ENCODE results near the gene HECW1. TPM values are rescaled to one million over a fixed set of nuclear protein-coding genes. Genes with fewer than 3 reads are reported as not detected.
"Not testable (repeated sequence)": the region's sequence is repeated elsewhere in the genome, so short reads cannot be mapped to it uniquely, and the experiment has no call there.

HECW1 gene
- polyA plus RNA-seq, 6 donors from 2014 or later: not detected

DNA sequence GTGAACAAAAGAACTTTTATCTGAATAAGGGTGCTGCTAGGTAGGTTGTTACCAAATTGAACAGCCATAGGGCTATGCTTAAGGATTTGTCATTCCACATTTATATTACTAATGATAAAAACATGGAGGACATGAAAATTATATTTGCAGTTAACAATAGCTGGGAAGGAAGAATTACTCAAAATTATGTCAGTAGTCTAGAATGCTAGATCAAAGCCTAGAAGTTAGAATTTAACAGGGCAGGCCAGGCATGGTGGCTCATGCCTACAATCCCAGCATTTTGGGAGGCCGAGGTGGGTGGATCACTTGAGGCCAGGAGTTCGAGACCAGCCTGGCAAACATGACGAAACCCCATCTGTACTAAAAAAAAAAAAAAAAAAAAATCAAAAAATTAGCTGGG lies 479.9 kb downstream of the HECW1 start:
- peaks cover 65 to 81% (median 75%) of the 10 kb centered on the region in 3 donors for H3K4me1 Mint-ChIP-seq

DNA sequence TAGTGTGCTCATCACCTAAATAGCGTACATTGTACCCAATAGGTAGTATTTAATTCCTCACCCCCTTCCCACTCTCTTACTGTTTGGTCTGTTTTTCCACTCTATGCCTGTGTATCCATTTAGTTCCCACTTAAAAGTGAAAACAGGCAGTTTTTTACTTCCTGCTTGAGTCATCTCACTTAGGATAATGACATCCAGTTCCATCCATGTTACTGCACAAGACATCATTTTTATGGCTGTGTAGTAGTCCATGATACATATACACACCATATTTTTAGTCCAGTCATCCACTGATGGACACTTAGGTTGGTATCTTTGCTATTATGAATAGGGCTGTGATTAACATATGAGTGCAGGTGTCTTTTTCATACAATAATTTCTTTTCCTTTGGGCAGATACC lies 480.6 kb downstream of the HECW1 start:
- no peaks in the 10 kb centered on the region for H3K27me3 Mint-ChIP-seq
- H3K36me3 Mint-ChIP-seq: peaks cover 0 to 5% of the 10 kb centered on the region in 2 donors
- DNase-seq: no peak
- peak overlapping the region in 3 of 6 donors; percentile 39 to 98 (median 93) for H3K27ac Mint-ChIP-seq
- peaks cover 0 to 2% (median 0%) of the 10 kb centered on the region in 7 donors for H3K9me3 Mint-ChIP-seq
- peaks cover 63 to 77% (median 73%) of the 10 kb centered on the region in 3 donors for H3K4me1 Mint-ChIP-seq
- peak overlapping the region in 5 of 8 donors; percentile 22 to 89 (median 70) for H3K4me3 Mint-ChIP-seq
- ATAC-seq (ENCODE audit: low read depth in 2 of 2): no peak

More for the DNA sequence above, 479.9 kb downstream of the HECW1 start:
- ATAC-seq (ENCODE audit: low read depth in 2 of 2) (no peak), DNase-seq (no peak)
- Mint-ChIP-seq H3K4me3 (peak overlapping the region in 6 of 8 donors; percentile 27 to 89 (median 62)), H3K27ac (peak overlapping the region in 5 of 6 donors; percentile 20 to 98 (median 54)), H3K27me3 (no peaks in the 10 kb centered on the region), H3K36me3 (peaks cover 0 to 5% of the 10 kb centered on the region in 2 donors), H3K9me3 (peaks cover 0 to 2% (median 0%) of the 10 kb centered on the region in 7 donors)

DNA sequence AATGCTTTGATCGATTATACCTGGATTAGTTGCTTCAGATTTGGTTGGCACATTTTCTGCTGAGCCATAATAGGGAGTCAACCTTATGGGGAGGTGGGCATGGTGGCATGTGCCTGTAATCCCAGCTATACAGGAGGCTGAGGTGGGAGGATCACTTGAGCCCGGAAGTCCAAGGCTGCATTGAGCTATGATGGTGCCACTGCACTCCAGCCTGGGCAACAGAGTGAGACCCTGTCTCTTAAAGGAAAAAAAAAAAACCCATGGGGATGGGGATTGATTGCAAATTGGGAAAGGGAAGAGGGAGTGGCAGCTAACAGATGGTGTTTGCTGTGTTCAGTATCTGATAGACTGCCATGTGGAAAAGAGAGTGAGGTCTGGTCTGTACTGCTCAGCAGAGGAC lies 481.6 kb downstream of the HECW1 start:
- Mint-ChIP-seq H3K4me1 (peaks cover 53 to 75% (median 63%) of the 10 kb centered on the region in 3 donors), H3K27me3 (no peaks in the 10 kb centered on the region), H3K27ac (peak overlapping the region in 5 of 6 donors; percentile 39 to 98 (median 70)), H3K9me3 (peaks cover 0 to 2% (median 0%) of the 10 kb centered on the region in 7 donors), H3K36me3 (peaks cover 0 to 5% of the 10 kb centered on the region in 2 donors), H3K4me3 (peak overlapping the region; percentile 57 to 89 (median 70))
- no peak for DNase-seq
- no peak for ATAC-seq (ENCODE audit: low read depth in 2 of 2)

DNA sequence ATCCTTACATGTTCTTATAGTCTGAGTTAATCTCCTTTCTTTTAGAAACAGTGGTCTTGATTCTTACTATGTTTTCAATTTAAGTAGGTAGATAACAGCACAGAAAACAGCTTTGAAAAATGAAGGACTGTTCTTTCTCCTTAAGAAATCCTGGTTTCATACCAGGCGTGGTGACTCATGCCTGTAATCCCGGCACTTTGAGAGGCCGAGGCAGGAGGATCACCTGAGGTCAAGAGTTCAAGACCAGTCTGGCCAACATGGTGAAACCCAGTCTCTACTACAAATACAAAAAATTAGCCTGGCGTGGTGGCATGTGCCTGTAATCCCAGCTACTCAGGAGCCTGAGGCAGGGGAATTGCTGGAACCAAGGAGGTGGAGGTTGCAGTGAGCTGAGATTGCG lies 484.0 kb downstream of the HECW1 start:
- not testable (repeated sequence) for H3K9me3 Mint-ChIP-seq; ATAC-seq (ENCODE audit: low read depth in 2 of 2); H3K27me3 Mint-ChIP-seq; DNase-seq
- H3K36me3 Mint-ChIP-seq: peaks cover 9 to 15% of the 10 kb centered on the region in 2 donors
- peaks cover 41 to 68% (median 50%) of the 10 kb centered on the region in 3 donors for H3K4me1 Mint-ChIP-seq
- H3K4me3 Mint-ChIP-seq: peak overlapping the region in 1 of 8 donors; percentile 29
- H3K27ac Mint-ChIP-seq: peak overlapping the region in 1 of 6 donors; percentile 5

DNA sequence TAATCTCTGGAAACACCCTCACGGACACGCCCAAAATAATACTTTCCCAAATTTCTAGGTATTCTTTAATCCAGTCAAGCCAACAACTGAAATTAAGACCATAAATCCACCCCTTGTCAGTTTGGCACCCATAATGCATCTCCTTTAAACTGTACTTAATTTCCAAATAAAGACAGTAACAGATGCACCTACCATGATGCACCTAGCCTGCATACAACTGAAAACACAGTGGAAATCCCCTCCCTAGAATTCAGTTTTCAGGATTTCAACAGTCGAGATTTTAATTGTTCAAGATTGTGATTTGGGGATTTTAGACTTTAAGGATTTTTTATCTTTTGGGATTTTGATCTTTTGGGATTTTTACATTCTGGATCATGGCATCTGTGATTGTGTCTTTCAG lies 487.6 kb downstream of the HECW1 start:
- peaks cover 18 to 20% of the 10 kb centered on the region in 2 donors for H3K36me3 Mint-ChIP-seq
- peak in 1 of 2 donors; percentile 41 for ATAC-seq (ENCODE audit: low read depth in 2 of 2)
- H3K27ac Mint-ChIP-seq: peak overlapping the region in 5 of 6 donors; percentile 2 to 85 (median 32)
- DNase-seq: no peak
- peaks cover 19 to 42% (median 28%) of the 10 kb centered on the region in 3 donors for H3K4me1 Mint-ChIP-seq
- H3K9me3 Mint-ChIP-seq: no peaks in the 10 kb centered on the region
- H3K4me3 Mint-ChIP-seq: peak overlapping the region in 3 of 8 donors; percentile 40 to 63 (median 48)
- H3K27me3 Mint-ChIP-seq: no peaks in the 10 kb centered on the region

DNA sequence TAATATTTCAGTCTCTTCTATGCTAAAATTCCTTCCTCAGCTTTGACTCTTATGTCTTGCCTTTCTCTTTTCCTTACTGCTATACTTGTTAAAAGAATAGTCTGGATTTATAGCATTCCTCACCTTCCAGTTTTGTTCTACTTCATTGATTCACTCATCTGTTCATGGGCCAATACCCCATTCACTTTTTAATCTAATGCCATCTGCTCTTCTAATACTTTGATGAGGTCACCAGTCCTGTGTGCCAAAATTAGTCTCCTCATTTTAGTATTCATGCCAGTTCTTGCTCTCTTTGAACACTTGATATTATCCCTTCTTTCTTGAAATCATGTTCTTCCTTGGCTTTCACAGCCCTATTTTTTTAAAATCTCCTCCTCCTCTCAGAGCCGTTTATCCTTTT lies 489.8 kb downstream of the HECW1 start:
- DNase-seq (no peak), ATAC-seq (ENCODE audit: low read depth in 2 of 2) (no peak)
- no peak overlapping the region for H3K27ac Mint-ChIP-seq
- H3K4me3 Mint-ChIP-seq: no peak overlapping the region
- peaks cover 24 to 43% (median 33%) of the 10 kb centered on the region in 3 donors for H3K4me1 Mint-ChIP-seq
- no peaks in the 10 kb centered on the region for H3K27me3 Mint-ChIP-seq
- peaks cover 23 to 27% of the 10 kb centered on the region in 2 donors for H3K36me3 Mint-ChIP-seq
- no peaks in the 10 kb centered on the region for H3K9me3 Mint-ChIP-seq

DNA sequence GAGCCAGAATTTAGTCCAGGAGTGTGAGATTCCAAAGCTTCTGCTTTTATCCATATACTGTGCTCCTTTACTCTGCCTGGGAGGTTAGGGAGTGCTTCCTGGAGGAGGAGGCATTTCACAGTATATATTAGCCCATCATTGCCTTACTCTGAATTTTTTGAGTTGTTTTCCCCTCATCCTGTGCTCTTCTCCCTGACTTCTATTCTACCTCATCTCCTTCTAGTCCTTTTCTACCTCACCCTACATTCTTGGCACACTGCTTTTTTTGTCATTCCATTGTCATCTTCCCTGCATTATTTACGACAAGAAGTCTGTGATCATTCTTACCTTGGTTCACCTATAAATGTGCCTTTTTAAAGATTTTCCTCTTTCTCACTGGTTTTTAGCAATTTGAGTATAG lies 491.8 kb downstream of the HECW1 start:
- peaks cover 34 to 39% of the 10 kb centered on the region in 2 donors for H3K36me3 Mint-ChIP-seq
- H3K4me3 Mint-ChIP-seq: peak overlapping the region in 4 of 8 donors; percentile 0 to 60 (median 38)
- H3K9me3 Mint-ChIP-seq: no peaks in the 10 kb centered on the region
- DNase-seq (no peak), ATAC-seq (ENCODE audit: low read depth in 2 of 2) (no peak)
- peak overlapping the region in 5 of 6 donors; percentile 23 to 89 (median 61) for H3K27ac Mint-ChIP-seq
- H3K27me3 Mint-ChIP-seq: no peaks in the 10 kb centered on the region
- H3K4me1 Mint-ChIP-seq: peaks cover 35 to 50% (median 44%) of the 10 kb centered on the region in 3 donors

DNA sequence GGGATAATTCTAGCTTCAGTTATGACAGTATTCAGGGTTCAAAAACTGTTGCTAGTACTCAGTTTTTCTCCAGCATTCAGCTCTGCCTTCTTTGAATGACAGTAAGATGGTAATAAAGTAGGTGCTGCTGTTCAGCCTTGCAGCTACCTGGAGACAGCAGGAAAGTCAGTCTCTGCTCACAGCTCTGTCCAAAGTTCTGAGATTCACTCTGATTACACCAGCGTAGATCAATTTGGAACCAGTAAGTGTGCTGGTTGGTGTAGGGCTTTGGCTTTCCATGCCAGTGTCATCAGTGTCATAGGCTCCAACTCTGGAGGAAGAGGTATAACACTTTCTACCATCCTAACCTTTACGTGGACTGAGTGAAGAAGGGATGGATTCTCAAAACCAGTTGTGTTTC lies 496.6 kb downstream of the HECW1 start:
- Mint-ChIP-seq H3K4me1 (peaks cover 52 to 81% (median 65%) of the 10 kb centered on the region in 3 donors), H3K4me3 (no peak overlapping the region), H3K9me3 (no peaks in the 10 kb centered on the region), H3K27me3 (no peaks in the 10 kb centered on the region), H3K27ac (peak overlapping the region in 4 of 6 donors; percentile 72 to 92 (median 83)), H3K36me3 (peaks cover 29 to 45% of the 10 kb centered on the region in 2 donors)
- no peak for ATAC-seq (ENCODE audit: low read depth in 2 of 2)
- DNase-seq: no peak

DNA sequence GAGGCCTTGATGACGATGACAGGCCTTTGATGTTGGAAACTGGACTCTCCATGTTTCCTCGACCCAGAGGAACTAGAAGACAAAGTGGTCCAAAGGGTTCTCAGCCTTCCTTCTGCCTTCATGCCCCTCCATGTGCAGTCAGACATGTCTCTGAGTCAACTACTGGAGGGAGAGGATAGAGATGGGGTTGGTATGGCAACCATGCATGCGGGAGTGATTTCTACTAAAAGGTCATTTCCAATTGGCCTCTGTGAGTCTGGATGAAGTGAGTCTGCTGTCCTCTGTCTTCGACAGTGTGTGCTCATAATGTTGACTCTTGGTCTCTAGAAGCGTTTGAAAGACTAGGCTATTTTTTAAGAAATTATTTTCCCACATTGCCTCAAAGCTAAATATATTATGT lies 499.7 kb downstream of the HECW1 start:
- Mint-ChIP-seq H3K36me3 (peaks cover 21 to 37% of the 10 kb centered on the region in 2 donors), H3K4me1 (peaks cover 47 to 77% (median 53%) of the 10 kb centered on the region in 3 donors), H3K27ac (peak overlapping the region in 2 of 6 donors; percentile 79 to 81), H3K27me3 (no peaks in the 10 kb centered on the region), H3K9me3 (no peaks in the 10 kb centered on the region), H3K4me3 (peak overlapping the region in 3 of 8 donors; percentile 0 to 75 (median 41))
- DNase-seq: no peak
- ATAC-seq (ENCODE audit: low read depth in 2 of 2): no peak

DNA sequence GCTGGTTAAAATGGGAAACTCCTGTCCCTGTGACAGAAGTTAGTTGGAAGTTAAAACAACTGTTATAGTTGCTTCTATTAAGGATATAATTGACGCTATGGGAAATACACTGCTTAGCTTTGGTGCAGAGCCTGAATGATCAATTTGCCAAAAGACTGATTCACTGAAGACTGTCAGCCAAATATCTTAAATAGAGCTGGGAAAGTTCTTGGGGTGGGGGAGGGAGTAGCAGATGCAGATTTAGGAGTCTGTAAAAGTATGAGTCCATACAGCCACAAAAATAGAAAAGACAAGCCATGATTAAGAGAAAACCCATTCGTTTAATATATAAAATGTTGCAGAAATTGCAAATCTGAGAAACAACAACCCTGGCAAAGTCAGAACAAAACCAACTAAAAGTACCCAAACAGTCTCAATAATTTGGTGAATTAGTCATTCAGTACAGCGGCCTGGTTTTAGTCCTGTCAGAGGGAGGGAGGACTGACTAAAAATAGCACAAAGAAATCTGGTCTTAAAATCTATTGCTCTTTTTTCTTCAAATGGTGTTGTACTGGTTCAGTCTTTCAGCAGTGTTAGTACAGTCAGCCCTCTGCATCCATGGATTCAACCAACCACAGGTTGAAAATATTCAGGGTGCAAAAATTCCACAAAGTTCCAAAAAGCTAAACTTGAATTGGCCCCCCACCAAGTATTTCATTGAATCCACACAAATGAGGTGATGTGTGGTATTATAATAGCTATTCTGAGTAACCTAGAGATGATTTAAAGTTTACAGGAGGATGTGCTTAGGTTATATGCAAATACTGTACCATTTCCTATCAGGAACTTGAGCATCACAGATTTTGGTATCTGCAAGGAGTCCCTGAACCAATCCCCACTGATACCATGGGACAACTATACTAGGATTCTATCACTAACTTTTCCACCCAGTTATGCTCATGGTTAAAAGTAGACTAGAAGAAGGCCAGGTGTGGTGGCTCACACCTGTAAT lies 500.4 kb downstream of the HECW1 start:
- H3K4me3 Mint-ChIP-seq: peak overlapping the region in 7 of 8 donors; percentile 18 to 75 (median 55)
- H3K4me1 Mint-ChIP-seq: peaks cover 47 to 72% (median 53%) of the 10 kb centered on the region in 3 donors
- H3K36me3 Mint-ChIP-seq: peaks cover 21 to 37% of the 10 kb centered on the region in 2 donors
- H3K9me3 Mint-ChIP-seq: no peaks in the 10 kb centered on the region
- peak overlapping the region in 5 of 6 donors; percentile 64 to 87 (median 86) for H3K27ac Mint-ChIP-seq
- no peaks in the 10 kb centered on the region for H3K27me3 Mint-ChIP-seq
- ATAC-seq (ENCODE audit: low read depth in 2 of 2) (peak; percentile 52 to 53), DNase-seq (no peak)

Other genes with a start within 250 kb of the HECW1 start
- 1 to 10 TPM in 5 of 6 donors, under 1 TPM in 1; 0.69 to 6.9 (median 2.8) TPM for gene C7orf25, start 200.6 kb upstream of the HECW1 start, polyA plus RNA-seq (ENCODE audit: low read depth in 6 of 6)
- 100 to 1,000 TPM; 214 to 299 (median 259) TPM for gene PSMA2, start 180.5 kb upstream of the HECW1 start, polyA plus RNA-seq (ENCODE audit: low read depth in 6 of 6)
- gene MRPL32, start 180.3 kb upstream of the HECW1 start, polyA plus RNA-seq (ENCODE audit: low read depth in 6 of 6): 10 to 100 TPM; 19.8 to 55.5 (median 45.4) TPM